Loucy (cell line): Measurements from ENCODE around the gene C17orf50.
A peak's percentile ranks its signal among the peaks of the same experiment; 100 is the strongest.

ENCODE experiments used
- H2AFZ ChIP-seq: fragments of 200-600 bp; sonication (generic); 2 replicates; pipeline ENCODE4 v1.6.0; 2016; ENCODE audit warnings: antibody characterized with exemption, mild to moderate bottlenecking, low read length, moderate library complexity
- H3F3A ChIP-seq: fragments of 200-600 bp; 2 replicates; pipeline ENCODE4 v1.6.0; 2016; ENCODE audit warnings: antibody characterized with exemption, low read depth, mild to moderate bottlenecking
- H3K27me3 ChIP-seq: fragments of 200-600 bp; sonication (generic); 2 replicates; pipeline ENCODE4 v1.6.1; 2014; ENCODE audit warnings: low read length, mild to moderate bottlenecking; ENCODE audit not compliant: insufficient read depth, poor library complexity, severe bottlenecking
- H3K36me3 ChIP-seq: fragments of 200-600 bp; sonication (generic); 2 replicates; pipeline ENCODE4 v1.6.1; 2016; ENCODE audit warnings: low read length; ENCODE audit not compliant: insufficient read depth
- H3K4me1 ChIP-seq: fragments of 200-600 bp; sonication (generic); 2 replicates; pipeline ENCODE4 v1.5.1; 2014; ENCODE audit warnings: low read length, mild to moderate bottlenecking; ENCODE audit not compliant: insufficient read depth, poor library complexity, severe bottlenecking
- H3K4me2 ChIP-seq: fragments of 200-600 bp; sonication (generic); 2 replicates; pipeline ENCODE4 v1.6.0; 2014; ENCODE audit warnings: antibody characterized with exemption, low read length, low read depth, mild to moderate bottlenecking; ENCODE audit not compliant: poor library complexity, severe bottlenecking
- H3K4me3 ChIP-seq: fragments of 200-600 bp; sonication (generic); 2 replicates; pipeline ENCODE4 v1.5.1; 2014; ENCODE audit warnings: low read length, mild to moderate bottlenecking, mixed read lengths; ENCODE audit not compliant: poor library complexity, severe bottlenecking
- H3K79me2 ChIP-seq: fragments of 200-600 bp; sonication (generic); 2 replicates; pipeline ENCODE4 v1.6.1; 2014; ENCODE audit warnings: low read length; ENCODE audit not compliant: insufficient read depth
- H3K9ac ChIP-seq: fragments of 200-600 bp; sonication (generic); 2 replicates; pipeline ENCODE4 v1.6.0; 2014; ENCODE audit warnings: mild to moderate bottlenecking, low read depth, low read length, moderate library complexity; ENCODE audit not compliant: poor library complexity, severe bottlenecking
- H3K9me2 ChIP-seq: fragments of 200-600 bp; sonication (generic); replicated peaks from 2 replicates; pipeline ENCODE4 v1.6.1; 2016; ENCODE audit warnings: low read depth, low read length, mixed read lengths
- H3K9me3 ChIP-seq: fragments of 200-600 bp; sonication (generic); 2 replicates; pipeline ENCODE4 v1.6.1; 2014; ENCODE audit warnings: mild to moderate bottlenecking, antibody characterized with exemption, low read length, low read depth; ENCODE audit not compliant: insufficient read depth
- H4K20me1 ChIP-seq: fragments of 200-600 bp; sonication (generic); 2 replicates; pipeline ENCODE4 v1.6.0; 2014; ENCODE audit warnings: antibody characterized with exemption, low read length, mild to moderate bottlenecking; ENCODE audit not compliant: insufficient read depth, poor library complexity, severe bottlenecking
- EZH2phosphoT487 ChIP-seq: fragments of 200-600 bp; IDR thresholded peaks from 2 replicates; pipeline ENCODE4 v1.6.1; 2018; ENCODE audit warnings: antibody characterized with exemption, mild to moderate bottlenecking, moderate library complexity, borderline replicate concordance
- TF ChIP-seq, protein P1 (sequence below): fragments of 200-600 bp; sonication (generic); conservative IDR thresholded peaks from 2 replicates; pipeline ENCODE4 v1.5.1; 2014; ENCODE audit warnings: mild to moderate bottlenecking, antibody characterized with exemption, low read length

Gene C17orf50

DNA sequence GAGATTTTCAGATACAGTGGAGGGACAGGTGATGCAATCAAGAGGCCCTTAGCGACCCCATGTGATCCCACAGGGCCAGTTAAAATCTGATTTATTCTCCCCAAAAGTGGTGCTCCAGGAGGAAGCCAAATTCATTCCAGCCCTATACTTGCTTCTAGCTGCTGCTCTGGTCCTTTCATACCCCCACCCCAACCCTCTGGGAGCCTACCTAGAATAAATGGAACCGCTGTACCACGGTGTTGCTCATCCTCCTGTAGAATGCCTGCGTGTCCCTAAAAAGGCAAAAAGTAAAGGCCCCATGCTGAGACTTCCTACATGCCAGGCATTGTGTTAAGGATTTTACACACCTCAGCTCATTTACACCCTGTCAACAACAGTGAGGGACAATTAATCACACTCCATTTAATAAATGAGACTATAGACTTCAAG, 31.3 kb upstream of the C17orf50 start:
- H3K4me3 ChIP-seq, result no peak overlapping the region
- no peaks in the 10 kb centered on the region for H3K4me1 ChIP-seq
- TF ChIP-seq EZH2phosphoT487, result no peak
- TF ChIP-seq, protein P1, sequence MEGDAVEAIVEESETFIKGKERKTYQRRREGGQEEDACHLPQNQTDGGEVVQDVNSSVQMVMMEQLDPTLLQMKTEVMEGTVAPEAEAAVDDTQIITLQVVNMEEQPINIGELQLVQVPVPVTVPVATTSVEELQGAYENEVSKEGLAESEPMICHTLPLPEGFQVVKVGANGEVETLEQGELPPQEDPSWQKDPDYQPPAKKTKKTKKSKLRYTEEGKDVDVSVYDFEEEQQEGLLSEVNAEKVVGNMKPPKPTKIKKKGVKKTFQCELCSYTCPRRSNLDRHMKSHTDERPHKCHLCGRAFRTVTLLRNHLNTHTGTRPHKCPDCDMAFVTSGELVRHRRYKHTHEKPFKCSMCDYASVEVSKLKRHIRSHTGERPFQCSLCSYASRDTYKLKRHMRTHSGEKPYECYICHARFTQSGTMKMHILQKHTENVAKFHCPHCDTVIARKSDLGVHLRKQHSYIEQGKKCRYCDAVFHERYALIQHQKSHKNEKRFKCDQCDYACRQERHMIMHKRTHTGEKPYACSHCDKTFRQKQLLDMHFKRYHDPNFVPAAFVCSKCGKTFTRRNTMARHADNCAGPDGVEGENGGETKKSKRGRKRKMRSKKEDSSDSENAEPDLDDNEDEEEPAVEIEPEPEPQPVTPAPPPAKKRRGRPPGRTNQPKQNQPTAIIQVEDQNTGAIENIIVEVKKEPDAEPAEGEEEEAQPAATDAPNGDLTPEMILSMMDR, result no peak
- no peak overlapping the region for H3K4me2 ChIP-seq
- no peak overlapping the region for H2AFZ ChIP-seq
- H3K9me3 ChIP-seq, result no peaks in the 10 kb centered on the region
- H4K20me1 ChIP-seq, result no peaks in the 10 kb centered on the region
- H3F3A ChIP-seq, result no peaks in the 10 kb centered on the region
- no peaks in the 10 kb centered on the region for H3K9me2 ChIP-seq
- H3K36me3 ChIP-seq, result peaks cover 12% of the 10 kb centered on the region; the same call in 1 of the 2 replicates
- H3K27me3 ChIP-seq, result no peaks in the 10 kb centered on the region
- no peak overlapping the region for H3K9ac ChIP-seq
- H3K79me2 ChIP-seq, result no peaks in the 10 kb centered on the region

DNA sequence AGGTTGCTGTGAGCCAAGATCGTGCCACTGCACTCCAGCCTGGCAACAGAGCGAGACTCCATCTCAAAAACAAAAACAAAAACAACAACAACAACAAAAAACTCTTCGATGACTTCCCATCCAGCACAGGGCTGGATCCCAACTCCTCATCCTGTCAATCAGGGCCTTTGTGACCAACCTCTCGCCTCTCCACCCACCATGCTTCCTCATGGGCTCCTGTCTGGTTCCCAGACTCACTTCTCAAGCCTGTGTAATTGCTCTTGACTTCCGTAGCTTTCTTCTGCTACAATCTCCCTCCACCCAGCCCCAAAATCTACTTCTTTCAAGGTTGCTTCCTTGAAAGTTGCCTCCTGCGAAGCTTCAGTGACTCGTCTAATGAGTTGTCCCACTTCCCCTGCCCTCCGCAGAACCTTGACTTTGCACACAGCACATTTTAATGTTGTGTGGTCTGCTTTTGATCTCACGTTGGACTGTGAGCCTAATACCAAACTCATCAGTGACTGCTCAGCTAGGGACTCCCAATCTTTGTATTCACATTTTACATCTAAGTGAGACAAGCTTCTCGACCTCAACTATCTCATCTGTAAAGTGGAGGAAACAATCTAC, 30.2 kb upstream of the C17orf50 start:
- H3K9me3 ChIP-seq, result no peaks in the 10 kb centered on the region
- H3K4me2 ChIP-seq, result no peak overlapping the region
- no peaks in the 10 kb centered on the region for H4K20me1 ChIP-seq
- no peak overlapping the region for H3K9ac ChIP-seq
- TF ChIP-seq EZH2phosphoT487, result no peak
- TF ChIP-seq, protein P1, result no peak
- no peaks in the 10 kb centered on the region for H3F3A ChIP-seq
- no peaks in the 10 kb centered on the region for H3K79me2 ChIP-seq
- no peaks in the 10 kb centered on the region for H3K9me2 ChIP-seq
- H3K36me3 ChIP-seq, result peaks cover 2% of the 10 kb centered on the region; the same call in 1 of the 2 replicates
- H3K4me1 ChIP-seq, result no peaks in the 10 kb centered on the region
- H2AFZ ChIP-seq, result no peak overlapping the region
- no peaks in the 10 kb centered on the region for H3K27me3 ChIP-seq
- no peak overlapping the region for H3K4me3 ChIP-seq

DNA sequence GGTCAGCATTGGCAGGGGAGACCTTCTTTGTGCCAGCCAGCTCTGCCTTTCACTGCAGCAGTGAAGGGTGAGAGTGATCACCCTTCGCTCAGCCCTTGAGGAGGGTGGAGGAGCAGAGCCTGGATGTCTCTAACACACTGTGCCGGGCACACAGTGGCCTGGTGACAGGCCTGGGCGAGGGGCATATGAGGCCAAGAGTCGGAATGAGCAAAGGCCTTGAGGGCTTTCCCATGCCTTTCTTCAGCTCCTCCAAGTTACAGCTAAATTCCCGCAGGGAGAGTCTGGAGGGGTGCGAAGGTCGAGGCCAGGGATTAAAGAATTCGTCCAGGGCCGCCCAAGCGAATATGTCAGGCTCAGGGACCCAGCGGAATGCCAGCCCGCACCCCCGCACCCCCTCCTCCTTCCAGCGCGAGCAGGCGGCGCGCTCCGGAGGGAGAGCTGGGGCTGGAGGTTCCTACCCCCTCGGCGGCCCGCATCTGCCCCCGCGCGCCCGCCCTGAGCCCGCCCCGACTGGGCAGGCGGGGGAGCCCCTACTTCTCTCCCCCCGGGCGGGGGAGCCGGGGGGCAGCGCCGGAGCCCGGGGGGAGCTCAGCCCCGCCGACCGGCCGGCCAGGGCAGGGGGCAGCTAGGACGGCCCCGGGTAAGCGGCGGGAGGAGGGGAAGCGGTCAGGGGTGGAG, 29.3 kb upstream of the C17orf50 start, which contains the start of gene RASL10B:
Gene RASL10B (plus strand): TSS at position 401 of the 678 bp plus-strand sequence. CDS start 3,546 bp downstream, outside the sequence.
- Histone ChIP-seq H2AFZ (peak within 1 kb of the TSS; percentile 44; the same call in 1 of the 2 replicates), H3F3A (no peaks in the 10 kb centered on the region), H3K27me3 (no peaks in the 10 kb centered on the region), H3K4me3 (peak within 1 kb of the TSS; percentile 67), H3K36me3 (no peaks in the 10 kb centered on the region; the same call in 1 of the 2 replicates), H3K79me2 (no peaks in the 10 kb centered on the region), H3K4me2 (peak within 1 kb of the TSS; percentile 73), H4K20me1 (no peaks in the 10 kb centered on the region), H3K4me1 (no peaks in the 10 kb centered on the region), H3K9me3 (no peaks in the 10 kb centered on the region), H3K9me2 (no peaks in the 10 kb centered on the region), H3K9ac (peak within 1 kb of the TSS; percentile 19)
- TF ChIP-seq, protein P1, result no peak
- TF ChIP-seq EZH2phosphoT487, result no peak
